Glutamatergic neuron (in vitro differentiated cells): ENCODE measurements around the gene GOLGA6A. TPM values are rescaled to one million over a fixed set of nuclear protein-coding genes. Genes with fewer than 3 reads are reported as not detected.

Experiments used
- DNase-seq: peaks from one replicate; pipeline ENCODE4 v3.0.0; 2022
- H3K27ac Mint-ChIP-seq: one replicate; pipeline ENCODE4 v1.8.0; 2020; ENCODE audit warnings: mild to moderate bottlenecking, mixed read lengths, inconsistent platforms; ENCODE audit not compliant: unreplicated experiment
- H3K27me3 Mint-ChIP-seq: one replicate; pipeline ENCODE4 v1.8.0; 2020; ENCODE audit warnings: mild to moderate bottlenecking, moderate library complexity, mixed read lengths, inconsistent platforms; ENCODE audit not compliant: unreplicated experiment
- H3K36me3 Mint-ChIP-seq: one replicate; pipeline ENCODE4 v1.8.0; 2020; ENCODE audit warnings: mild to moderate bottlenecking, mixed read lengths, inconsistent platforms; ENCODE audit not compliant: unreplicated experiment
- H3K4me1 Mint-ChIP-seq: one replicate; pipeline ENCODE4 v1.8.0; 2020; ENCODE audit warnings: mild to moderate bottlenecking, low read depth, mixed read lengths, inconsistent platforms; ENCODE audit not compliant: unreplicated experiment
- H3K4me3 Mint-ChIP-seq: one replicate; pipeline ENCODE4 v1.8.0; 2020; ENCODE audit warnings: mild to moderate bottlenecking, mixed read lengths, inconsistent platforms; ENCODE audit not compliant: unreplicated experiment
- H3K9me3 Mint-ChIP-seq: one replicate; pipeline ENCODE4 v1.8.0; 2020; ENCODE audit warnings: mild to moderate bottlenecking, moderate library complexity, mixed read lengths, inconsistent platforms; ENCODE audit not compliant: unreplicated experiment
- CTCF ChIP-seq: fragments of 200-600 bp; sonication (generic); IDR thresholded peaks from one replicate; pipeline ENCODE4 v1.5.0; 2021; ENCODE audit not compliant: partially characterized antibody, unreplicated experiment
- total RNA-seq: library from RNA; stranded (reverse); fragmentation: NEBNext Ultra II Directional; extraction: Animal tissue kit (Norgen Biotek cat#: 25700); gene quantifications from one replicate; pipeline ENCODE4 v1.2.1, GENCODE V29; 2021; ENCODE audit not compliant: unreplicated experiment

GOLGA6A gene
- total RNA-seq, 1 donor from 2014 or later: 0.83 TPM

- Mint-ChIP-seq H3K27me3 (peaks cover 7% of the 10 kb centered on the region), H3K4me1 (peaks cover 10% of the 10 kb centered on the region), H3K36me3 (no peaks in the 10 kb centered on the region), H3K4me3 (no peak overlapping the region), H3K27ac (no peak overlapping the region), H3K9me3 (peaks cover 2% of the 10 kb centered on the region)
- TF ChIP-seq CTCF: no peak
- DNase-seq: no peak
These were observed 50.3 kb downstream of the GOLGA6A start for GRCh38 chr15:74032046-74032445.

- no peaks in the 10 kb centered on the region for H3K4me1 Mint-ChIP-seq
- H3K27me3 Mint-ChIP-seq: peaks cover 2% of the 10 kb centered on the region
- H3K4me3 Mint-ChIP-seq: no peak overlapping the region
- TF ChIP-seq CTCF: no peak
- no peaks in the 10 kb centered on the region for H3K36me3 Mint-ChIP-seq
- DNase-seq: no peak
- H3K27ac Mint-ChIP-seq: no peak overlapping the region
- H3K9me3 Mint-ChIP-seq: no peaks in the 10 kb centered on the region
These were observed 53.7 kb downstream of the GOLGA6A start for GRCh38 chr15:74028646-74029045.

DNA sequence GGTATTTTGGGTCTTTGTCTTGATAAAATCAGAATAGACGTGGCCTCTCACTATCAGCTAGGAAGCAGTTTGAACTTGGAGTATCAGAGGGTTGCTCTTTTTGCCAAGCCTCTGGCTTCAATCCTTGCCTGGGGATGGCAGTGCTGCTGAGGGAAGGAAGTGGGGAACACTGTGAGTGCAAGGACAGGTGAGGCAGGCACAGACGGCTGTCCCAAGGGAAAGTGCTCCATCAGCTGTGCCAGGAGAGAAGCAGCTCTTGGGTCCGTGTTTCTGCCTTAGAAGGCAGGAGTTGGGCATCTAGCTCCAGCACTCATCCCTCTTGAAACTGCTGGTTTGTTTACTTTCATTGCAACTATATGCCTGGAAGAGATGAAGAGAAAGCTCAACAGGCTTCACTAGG is 54.7 kb downstream of the GOLGA6A start:
- no peak for TF ChIP-seq CTCF
- Mint-ChIP-seq H3K4me1 (no peaks in the 10 kb centered on the region), H3K36me3 (peaks cover under 1% of the 10 kb centered on the region), H3K9me3 (no peaks in the 10 kb centered on the region), H3K27me3 (peaks cover 2% of the 10 kb centered on the region), H3K27ac (no peak overlapping the region), H3K4me3 (no peak overlapping the region)
- no peak for DNase-seq

DNA sequence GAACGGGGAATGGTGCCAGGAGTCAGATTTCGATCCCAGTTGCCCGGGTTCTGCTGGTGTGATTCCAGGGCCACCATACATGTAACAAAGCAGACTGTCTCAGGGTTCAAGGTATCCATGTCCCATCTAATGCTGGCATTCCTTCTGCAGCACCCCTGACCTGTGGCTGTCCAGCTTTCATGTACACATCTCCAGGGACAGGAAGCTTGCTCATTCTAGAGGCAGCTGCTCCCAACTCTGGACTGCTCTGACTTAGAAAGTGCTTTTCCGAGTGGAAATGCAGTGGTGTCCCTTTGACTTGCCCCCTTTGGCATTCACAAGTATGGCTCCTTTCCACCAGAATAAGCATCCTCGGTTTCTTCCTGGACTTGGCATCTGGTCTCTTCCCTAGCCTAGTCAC is 56.9 kb downstream of the GOLGA6A start:
- Mint-ChIP-seq H3K4me3 (no peak overlapping the region), H3K4me1 (no peaks in the 10 kb centered on the region), H3K36me3 (peaks cover 8% of the 10 kb centered on the region), H3K27ac (no peak overlapping the region), H3K27me3 (peaks cover 1% of the 10 kb centered on the region), H3K9me3 (no peaks in the 10 kb centered on the region)
- DNase-seq: no peak
- no peak for TF ChIP-seq CTCF

DNA sequence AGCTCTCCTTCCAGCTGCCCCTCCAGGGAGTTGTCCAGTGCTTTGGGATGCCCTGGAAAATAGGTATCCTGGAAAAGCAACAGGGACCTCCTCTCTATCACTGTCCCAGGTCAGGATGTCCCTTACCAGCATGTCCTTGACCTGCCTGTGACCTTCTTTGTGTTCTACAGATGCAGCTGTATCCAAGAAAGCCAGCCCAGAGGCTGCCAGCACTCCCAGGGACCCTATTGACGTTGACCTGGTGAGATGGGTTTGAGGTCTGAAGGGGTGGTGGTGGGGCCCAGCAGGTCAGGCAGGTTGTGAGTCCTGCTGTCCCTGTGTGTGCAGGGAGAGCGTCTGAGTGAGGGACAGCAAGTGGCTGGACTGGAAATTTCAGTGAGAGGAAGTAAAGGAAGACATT is 57.7 kb downstream of the GOLGA6A start:
- DNase-seq: no peak
- no peak overlapping the region for H3K4me3 Mint-ChIP-seq
- peaks cover 1% of the 10 kb centered on the region for H3K27me3 Mint-ChIP-seq
- no peak overlapping the region for H3K27ac Mint-ChIP-seq
- H3K9me3 Mint-ChIP-seq: no peaks in the 10 kb centered on the region
- peaks cover 8% of the 10 kb centered on the region for H3K36me3 Mint-ChIP-seq
- TF ChIP-seq CTCF: no peak
- no peaks in the 10 kb centered on the region for H3K4me1 Mint-ChIP-seq
